ENCODE results near the gene DYRK4.
"Not testable (repeated sequence)": the region's sequence is repeated elsewhere in the genome, so short reads cannot be mapped to it uniquely, and the experiment has no call there.

The DYRK4 gene, protein sequence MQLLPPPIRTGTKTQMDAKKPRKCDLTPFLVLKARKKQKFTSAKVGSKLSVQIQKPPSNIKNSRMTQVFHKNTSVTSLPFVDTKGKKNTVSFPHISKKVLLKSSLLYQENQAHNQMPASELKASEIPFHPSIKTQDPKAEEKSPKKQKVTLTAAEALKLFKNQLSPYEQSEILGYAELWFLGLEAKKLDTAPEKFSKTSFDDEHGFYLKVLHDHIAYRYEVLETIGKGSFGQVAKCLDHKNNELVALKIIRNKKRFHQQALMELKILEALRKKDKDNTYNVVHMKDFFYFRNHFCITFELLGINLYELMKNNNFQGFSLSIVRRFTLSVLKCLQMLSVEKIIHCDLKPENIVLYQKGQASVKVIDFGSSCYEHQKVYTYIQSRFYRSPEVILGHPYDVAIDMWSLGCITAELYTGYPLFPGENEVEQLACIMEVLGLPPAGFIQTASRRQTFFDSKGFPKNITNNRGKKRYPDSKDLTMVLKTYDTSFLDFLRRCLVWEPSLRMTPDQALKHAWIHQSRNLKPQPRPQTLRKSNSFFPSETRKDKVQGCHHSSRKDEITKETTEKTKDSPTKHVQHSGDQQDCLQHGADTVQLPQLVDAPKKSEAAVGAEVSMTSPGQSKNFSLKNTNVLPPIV

DNA sequence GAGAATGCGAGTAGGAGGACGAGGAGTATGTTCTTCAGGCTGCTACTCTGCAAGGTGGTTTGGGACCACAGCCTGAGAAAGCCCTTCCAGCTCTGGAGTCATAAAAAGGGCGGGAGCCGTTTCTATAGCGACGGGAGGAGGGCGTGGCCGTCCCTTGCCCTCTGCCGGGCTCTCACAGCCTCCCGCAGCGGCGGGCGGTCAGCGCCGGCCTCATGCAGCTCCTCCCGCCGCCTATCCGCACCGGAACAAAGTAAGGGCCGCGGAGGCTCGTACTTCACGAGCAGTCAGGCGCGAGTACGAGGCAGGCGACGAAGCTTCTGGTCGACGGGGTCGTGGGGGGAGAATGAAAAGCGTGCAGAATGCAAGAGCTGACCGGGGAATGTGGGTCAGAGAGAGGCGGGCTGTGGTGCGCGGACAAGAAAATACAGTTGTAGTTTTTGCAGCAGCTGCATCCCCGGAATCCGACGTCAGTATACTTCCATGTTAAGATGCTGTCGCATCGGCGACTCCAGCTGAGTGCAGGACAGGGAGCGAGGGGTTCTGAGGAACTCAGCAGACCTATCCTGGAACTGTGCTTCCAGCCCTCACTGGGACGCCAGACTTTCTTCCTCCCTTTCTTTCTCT is at the start of gene DYRK4:
TSS of gene DYRK4 (plus strand) at position 175 of the 624 bp plus-strand sequence. CDS start at position 213, 38 bp downstream.
- no peak for DNase-seq (ENCODE audit: low spot score)

DNA sequence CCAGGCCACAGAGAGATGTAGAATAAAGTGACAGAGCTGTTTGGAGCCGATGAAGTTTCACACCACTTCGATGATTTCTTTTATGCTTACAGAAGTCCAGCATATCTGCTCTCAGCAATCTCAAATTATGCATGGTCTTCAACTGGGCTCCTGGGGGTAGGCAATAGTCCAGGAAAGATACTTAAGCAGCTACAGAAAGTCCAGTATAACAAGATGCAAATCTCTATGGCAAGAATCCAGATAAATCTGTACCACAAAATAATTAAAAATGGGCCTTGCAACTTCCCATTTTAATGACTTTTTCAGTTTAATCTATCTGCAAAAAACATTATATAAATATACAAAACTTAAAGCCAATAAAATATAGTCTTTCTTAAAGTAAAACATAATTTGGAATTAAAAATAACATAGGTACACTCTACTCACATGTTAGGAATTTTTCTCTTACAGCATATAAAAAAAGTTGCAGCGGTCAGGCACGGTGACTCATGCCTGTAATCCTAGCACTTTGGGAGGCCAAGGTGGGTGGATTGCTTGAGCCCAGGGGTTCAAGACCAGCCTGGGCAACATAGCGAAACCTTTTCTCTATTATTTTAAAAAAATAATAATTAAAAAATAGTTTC is 43.8 kb upstream of the DYRK4 start:
- DNase-seq (ENCODE audit: low spot score), result peak; percentile 69

DNA sequence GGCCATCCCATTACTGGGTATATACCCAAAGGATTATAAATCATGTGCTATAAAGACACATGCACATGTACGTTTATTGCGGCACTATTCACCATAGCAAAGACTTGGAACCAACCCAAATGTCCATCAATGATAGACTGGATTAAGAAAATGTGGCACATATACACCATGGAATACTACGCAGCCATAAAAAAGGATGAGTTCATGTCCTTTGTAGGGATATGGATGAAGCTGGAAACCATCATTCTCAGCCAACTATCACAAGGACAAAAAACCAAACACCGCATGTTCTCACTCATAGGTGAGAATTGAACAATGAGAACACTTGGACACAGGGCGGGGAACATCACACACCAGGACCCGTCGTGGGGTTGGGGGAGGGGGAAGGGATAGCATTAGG is 38.6 kb upstream of the DYRK4 start:
- DNase-seq (ENCODE audit: low spot score), result not testable (repeated sequence)

DNA sequence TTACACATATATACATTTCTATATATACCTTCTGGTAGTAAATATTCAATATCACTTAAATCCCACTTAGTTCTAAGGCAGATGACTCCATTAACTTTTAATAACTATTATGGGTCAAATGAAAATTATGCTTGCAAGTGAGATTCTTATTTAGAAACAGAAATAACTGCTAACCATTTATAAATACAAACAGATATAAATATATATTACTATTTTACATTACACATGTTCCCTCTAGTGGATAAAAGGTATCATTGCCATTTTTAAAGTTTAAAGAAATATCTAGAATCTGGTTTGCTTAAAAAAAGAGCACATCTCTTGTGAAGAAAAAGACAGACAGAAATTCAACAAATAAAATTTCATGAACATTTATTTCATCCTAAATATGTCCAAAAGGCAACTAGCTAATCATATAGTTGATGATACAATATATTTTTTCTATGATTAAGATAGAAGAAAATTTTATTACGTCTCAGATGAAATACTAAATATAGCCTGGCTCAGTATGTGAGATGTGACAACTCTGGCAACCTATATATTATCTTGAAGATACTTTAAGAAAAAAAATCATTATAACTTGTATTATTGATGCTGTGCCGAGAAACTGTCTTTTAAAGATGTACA is 35.0 kb upstream of the DYRK4 start:
- peak; percentile 56 for DNase-seq (ENCODE audit: low spot score)

GRCh38 chr12:4530160-4530559 is 31.8 kb upstream of the DYRK4 start:
- no peak for DNase-seq (ENCODE audit: low spot score)

DNA sequence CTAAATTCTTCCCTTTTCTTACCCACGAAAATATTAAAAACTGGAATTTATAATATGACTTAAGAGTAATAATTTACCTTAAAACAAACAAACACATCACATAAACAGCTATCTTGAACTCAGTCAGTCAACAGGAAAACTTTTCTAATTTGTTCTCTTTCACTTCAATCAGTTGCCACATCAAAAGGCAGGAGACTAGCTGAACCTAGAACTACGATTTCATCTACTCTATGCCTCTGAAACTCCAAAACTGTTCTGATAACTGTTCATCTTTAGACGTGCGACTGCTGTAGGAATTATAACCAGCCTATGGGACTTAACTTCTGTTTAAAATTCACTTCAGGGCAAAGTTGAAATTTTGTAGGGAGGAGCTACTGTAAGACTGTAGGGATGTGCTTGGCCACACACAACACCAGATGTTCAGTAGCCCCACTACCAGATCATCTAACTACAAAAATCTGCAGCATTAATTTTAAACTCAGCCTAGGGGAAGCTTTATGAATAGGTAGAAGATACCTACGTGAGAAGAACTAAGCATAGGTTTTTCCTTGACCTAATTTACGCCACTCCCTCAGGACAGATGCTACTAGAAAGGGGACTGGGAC is 30.9 kb upstream of the DYRK4 start:
- DNase-seq (ENCODE audit: low spot score), result no peak

DNA sequence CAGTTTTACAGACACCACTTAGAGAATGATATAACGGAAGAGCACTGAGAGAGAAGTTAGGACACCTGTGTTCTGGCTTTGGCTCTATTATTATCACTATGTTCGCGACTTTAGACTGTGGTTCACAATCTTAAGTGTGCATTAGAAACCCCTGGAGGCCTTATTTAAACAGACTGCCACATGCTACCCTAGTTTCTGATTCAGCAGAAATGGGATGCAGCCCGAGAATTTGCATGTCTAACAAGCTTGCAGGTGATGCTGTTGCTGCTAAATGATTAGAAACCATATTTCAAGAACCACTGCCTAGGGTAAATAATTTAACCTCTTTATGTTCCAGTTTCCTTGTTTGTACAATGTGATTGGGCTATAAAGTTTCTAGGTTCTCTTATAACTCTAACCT is 26.9 kb upstream of the DYRK4 start:
- no peak for DNase-seq (ENCODE audit: low spot score)

DNA sequence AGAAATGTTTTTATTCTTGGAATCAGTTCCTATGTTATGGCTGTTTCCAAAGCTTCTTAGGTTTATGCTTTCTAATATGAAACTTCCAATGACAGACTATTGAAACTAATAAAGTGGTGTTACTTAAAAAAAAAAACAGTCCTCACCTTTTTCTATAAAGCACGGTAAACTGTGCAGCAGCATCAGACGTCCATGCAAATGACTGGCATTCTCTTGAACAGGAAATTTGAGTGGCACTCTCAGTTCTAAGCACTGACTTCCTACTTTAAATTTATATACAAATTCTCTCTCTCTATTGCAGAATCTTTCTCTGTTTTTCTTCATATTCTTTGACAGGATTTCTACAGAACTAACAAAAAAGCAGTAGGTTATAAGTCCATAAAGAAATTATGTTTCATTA is 26.1 kb upstream of the DYRK4 start:
- DNase-seq (ENCODE audit: low spot score), result no peak

- DNase-seq (ENCODE audit: low spot score), result peak; percentile 98
Observed at GRCh38 chr12:4538207-4539160, 23.5 kb upstream of the DYRK4 start, which contains the start of gene RAD51AP1. Gene RAD51AP1, plus strand, starts transcription at chr12:4538890. Its CDS starts 50 bp downstream, at chr12:4538940.

DNA sequence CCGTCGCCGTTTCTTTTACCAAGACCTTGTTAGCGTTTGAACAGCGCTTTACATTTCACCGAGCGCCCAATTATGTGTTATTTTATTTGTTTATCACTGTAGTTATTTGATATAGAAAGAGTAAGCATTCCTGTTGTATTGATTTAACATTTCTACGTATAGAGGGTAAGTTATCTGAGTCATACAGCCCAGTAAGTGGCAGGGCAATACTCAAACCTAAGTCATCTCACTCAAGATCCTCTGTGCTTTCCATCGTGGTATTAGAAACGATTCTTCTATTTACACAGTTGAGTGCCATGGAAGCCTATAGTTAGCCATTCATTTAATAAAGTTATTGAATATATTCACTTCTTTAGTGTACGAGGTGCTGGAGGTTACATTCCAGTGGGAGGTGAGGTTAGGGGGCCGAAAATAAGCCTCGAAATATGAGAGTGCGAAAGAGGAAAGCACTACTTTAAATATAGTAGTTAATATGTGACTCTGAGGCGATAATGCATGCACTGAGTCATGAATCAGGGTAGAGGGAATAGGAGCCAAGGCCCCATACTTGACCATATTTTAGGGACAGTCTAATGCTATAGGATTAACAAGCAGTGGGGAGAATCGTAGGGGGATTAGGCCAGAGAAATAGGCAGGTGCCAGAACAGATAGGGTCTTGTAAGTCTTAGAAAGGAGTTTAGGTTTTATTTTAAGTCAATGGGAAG is 22.7 kb upstream of the DYRK4 start:
- peak; percentile 81 for DNase-seq (ENCODE audit: low spot score)

- peak; percentile 52 for DNase-seq (ENCODE audit: low spot score)
Observed at GRCh38 chr12:4540170-4540569, 21.8 kb upstream of the DYRK4 start.

- DNase-seq (ENCODE audit: low spot score), result peak; percentile 44
Observed at GRCh38 chr12:4540638-4541037, 21.4 kb upstream of the DYRK4 start.

- DNase-seq (ENCODE audit: low spot score), result no peak
Observed at GRCh38 chr12:4545195-4545594, 16.8 kb upstream of the DYRK4 start.

GRCh38 chr12:4552191-4552590 is 9.8 kb upstream of the DYRK4 start:
- DNase-seq (ENCODE audit: low spot score), result no peak

GRCh38 chr12:4553943-4554342 is 8.1 kb upstream of the DYRK4 start:
- no peak for DNase-seq (ENCODE audit: low spot score)

- peak; percentile 46 for DNase-seq (ENCODE audit: low spot score)
Observed at GRCh38 chr12:4555804-4556203, 6.2 kb upstream of the DYRK4 start.

DNA sequence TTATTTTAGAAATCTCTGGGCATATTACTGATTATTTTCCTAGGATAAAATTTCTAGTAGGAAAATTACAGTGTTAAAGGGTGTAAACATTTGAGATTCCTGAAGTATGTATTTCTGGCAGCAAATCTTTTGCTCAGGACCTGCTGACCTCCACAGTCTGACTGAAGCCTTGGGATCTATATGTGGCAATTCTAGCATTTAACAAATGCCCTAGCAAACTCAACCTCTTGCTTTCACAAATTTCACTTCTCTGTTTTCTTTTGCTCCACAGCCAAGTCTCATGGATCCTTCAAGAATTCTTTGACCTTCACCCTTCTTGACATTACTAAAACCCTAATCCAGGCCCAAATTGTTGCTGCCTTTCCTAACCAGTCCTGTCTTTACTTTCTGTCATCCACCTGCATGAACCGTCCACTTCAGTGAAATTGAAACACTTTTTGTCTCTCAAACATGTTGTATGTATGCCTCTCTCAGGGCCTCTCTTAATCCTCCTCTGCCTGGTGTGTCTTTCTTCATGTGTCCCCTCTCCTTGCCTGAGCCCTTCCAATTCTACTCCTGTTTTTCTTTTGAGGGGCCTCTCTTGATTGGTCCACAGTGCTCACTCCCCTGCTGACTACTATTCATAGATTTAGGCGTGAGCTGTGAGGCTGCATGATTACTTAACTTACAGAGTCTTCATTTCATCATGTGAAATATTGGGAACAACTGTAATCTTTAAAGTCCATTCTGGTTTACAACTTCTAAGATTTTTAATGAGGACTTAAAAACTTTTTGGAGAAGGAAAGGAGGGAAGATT is 5.1 kb upstream of the DYRK4 start:
- no peak for DNase-seq (ENCODE audit: low spot score)

DNA sequence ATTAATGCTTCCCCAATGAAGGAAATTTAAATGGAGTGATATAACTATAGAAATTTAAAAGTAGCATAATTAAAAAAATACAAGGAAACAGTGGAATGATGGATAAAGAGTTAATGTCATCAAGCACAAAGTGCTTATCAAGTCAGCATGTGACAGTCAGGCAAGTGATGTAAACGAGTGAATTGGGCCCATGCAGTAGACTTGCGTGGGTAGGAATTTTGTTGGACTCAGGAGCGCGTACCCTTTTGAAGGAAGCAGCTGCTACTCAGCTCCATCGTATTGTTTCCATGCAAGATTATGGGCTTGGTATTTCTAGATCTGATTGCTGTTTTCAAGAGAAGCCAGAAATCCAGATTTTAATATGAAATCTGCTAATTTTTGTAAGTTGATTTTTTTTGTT is 4.4 kb upstream of the DYRK4 start:
- no peak for DNase-seq (ENCODE audit: low spot score)

DNA sequence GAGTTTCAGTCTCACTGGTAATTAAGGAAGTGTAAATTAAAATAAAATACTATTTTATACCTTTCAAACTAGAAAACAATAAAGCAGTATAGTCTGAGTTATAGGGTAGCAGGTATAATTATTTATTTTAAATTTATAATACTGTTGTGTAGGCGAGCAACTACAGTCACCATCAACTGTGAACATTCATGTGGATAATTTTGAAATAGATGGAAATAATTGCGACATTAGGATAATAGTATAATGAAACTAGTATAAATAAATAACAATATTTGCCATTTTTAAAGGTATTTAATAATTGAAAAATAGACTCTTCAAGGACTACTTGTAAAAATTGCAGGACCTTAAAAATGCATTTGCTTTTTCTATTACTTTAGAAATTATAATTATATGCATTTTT is 3.8 kb upstream of the DYRK4 start:
- no peak for DNase-seq (ENCODE audit: low spot score)

Data from RKO (cell line).